Stimulated activated CD4-positive, alpha-beta T cell treated with anti-CD3 and anti-CD28 coated beads, Interleukin-12 subunit alpha, Interleukin-12 subunit beta, amount 100 ng/mL, for 4 hours (primary cell): ENCODE results near the gene CACNA2D3.

Experiments
- DNase-seq: peaks from one replicate; pipeline ENCODE4 v3.0.0-alpha.2; 2020

Gene CACNA2D3

DNA sequence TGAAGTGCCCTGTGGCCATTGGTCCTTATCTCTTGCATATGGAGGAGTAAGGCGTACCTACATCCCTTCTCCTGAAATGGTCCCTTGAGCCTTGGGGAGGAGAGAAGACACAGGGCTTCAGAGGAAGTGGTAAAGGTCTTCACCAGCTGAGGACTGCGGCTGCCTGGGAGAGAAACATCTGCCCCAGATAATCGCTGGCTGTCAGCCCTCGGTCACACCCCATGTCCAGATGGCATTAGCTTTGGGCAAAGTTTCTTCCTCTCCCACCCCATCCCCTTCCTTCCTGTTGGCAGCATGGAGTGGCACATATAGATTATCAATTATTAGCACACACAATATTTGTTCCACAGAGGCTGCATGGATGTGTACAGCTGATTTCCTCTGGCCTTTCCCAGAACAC is 743.9 kb downstream of the CACNA2D3 start:
- no peak for DNase-seq

DNA sequence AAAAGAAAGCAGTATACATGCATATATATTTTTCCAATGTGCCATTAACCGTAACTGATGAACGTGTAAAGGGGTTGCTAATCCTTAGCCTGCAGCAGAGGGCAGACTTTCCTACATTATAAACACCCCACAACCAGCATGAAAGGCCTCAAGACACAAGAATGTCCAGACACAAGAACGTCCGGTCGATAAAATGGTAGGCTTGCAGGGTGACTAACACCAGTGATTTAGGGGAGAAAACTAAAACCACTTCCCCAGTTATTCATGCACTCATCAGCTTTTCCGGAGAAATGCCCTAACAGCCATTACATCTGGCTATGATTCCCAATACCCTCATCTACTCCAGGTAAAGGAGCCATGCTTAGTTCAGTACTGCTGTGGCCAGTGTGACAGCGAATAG is 748.1 kb downstream of the CACNA2D3 start:
- DNase-seq = no peak

DNA sequence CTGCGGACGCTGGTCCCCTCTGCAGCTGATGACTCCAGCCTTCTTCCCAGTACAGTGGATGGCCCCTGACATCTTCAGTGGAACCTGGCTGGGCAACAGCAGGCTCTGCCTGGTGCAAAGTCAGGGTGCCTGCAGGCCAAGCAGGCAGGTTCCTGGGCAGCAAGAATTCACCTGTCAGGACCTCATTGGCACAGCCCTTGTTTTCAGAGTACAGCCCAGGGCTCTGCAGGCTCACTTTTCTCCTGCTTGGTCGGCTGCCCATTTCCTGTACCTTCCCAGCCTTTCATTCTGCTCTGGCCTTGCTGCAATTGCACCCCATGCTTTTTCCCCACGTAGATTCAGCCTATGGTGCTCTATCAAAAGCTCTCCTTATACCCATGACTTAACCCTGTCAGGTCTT is 749.5 kb downstream of the CACNA2D3 start:
- no peak for DNase-seq

DNA sequence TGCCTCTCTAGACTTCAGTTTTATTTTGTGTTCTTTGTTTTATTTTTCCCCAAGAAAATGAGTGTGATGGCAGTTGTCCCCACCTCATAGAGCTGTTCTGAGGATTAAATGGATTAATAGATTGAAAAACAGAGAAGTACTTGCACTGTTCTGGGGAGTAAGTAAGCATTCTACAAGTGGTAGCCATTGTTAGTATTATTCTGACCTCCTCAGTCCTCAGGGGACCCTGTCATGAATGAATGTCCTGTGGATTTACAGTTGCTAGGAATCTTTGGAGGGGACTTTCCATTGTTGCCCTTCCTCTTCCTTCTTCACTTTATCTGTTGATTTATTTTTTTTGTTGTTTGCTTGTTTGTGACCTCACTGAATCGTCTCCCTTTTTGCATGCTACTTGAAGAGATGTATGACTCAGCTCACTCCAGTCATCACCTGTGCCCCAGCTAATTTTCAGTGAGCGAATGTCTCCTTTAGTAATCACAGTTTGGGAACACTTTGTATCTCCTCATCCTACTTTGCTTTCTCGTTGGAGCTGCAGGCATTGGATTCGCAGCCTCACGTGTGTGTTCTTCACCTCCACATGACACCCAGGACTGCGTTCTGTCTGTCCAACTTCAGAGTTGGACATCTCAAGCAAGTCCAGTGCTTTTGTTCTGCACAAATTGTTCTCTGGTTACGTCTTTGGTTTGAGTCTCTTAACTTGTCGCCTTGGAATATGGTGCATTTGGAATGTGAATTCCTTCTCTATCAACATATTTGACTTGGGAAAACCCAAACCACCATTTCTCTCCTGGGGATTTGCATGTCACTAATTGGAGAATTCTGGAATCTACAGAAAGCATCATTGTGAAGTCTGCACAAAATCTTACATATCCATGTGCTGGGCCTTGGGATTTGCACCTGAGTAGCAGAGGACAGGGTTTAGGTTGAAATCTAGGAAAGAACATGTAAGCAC is 751.0 kb downstream of the CACNA2D3 start:
- no peak for DNase-seq

DNA sequence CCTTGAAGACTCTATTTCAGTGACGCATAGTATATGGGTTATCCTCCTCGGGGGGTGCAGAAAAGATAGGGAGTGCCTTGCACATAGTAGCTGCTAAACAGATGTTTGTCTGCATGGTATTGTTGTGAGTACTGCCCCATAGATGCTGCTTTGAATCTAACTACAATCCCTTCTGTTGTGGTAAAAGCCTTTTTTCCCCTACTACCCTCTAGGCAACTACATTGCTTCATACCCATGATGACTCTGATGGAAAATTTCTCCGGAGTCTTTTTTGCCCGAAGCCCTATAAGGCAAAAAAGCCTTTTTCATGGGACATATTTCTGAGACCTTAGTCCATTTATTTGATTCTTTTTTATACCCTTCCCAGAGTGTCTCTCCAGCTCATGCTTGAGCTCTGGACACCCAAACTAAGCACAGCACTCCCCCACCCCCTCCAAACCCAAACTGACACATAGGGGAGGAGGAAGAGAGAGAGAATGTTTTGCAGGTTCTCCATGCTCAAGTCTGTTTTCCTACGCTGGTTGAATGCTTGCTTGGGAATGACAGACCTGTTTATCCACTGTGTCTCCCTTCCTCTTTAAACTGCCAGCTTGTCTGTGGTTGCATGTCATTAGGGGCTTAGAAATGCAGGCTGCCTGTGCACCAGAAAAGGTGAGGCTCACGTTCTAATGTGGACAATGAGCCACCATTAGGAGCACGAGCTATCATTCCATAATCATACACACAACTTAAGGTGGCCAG is 752.6 kb downstream of the CACNA2D3 start:
- no peak for DNase-seq

DNA sequence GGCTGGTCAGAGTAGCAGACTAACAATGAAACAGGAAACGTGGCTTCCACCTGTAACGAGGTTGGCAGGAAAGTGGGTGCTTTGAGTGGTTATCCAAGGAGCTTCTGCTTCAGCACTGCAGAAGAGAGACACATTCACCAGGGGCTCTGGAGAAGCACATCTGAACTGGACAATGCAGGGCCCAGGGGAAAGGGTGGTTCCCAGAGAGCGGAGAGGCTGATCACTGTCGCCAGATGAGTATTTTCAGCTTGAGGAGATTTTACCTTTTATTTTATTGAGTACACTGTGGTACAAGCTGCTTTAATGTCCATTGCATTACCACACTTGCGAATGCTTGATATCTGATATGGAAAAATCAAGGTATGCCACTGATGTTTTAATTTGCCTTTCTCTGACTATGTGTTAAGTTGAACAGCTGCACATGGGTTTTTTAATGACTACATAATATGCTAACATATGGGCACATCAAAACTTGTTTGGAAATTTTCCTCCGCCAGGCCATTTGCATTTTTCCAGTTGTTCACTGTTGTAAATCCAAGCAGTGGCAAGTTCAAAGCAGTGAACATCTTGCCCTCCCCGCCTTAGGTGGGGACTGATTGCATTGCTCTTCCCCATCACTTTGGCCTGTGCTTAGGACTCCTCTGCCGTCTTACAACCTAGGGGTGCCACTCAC is 753.4 kb downstream of the CACNA2D3 start:
- DNase-seq = no peak

DNA sequence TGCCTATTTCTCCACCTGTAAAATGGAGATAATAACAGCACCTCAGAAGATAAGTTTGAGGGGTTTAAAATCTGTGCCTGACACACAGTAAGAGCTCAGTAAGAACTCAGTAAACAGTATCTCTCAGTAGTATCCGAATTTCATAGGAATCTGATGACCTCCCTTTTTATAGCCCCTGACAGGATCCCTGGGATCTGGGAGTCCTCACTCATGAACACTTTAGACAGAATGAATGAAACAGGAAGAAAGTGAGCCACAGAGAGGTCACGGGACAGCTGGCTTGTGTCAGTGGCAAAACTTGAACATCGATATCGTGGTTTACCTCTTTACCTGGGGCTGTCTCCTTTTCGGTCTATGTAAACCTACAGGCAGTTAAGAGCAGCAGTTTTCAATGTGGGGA is 754.3 kb downstream of the CACNA2D3 start:
- no peak for DNase-seq

DNA sequence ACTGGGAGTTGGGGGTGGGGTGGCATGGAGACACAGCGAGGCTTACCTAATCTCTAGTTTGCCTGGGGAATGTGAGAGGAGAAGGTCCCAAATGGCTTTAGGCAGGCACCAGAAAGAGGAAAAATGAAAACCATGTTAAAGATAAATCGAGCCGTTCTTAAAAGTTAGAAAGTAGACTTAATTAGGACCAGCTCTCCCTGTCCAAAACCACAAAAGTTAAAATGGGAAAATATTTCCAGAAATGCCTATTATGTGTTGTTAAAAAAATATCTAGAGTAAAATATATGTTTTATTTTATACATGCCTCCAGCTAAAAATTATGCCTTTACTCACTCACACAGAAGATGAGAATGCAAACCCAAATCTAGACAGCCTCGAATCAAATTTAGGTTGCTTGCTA is 755.4 kb downstream of the CACNA2D3 start:
- no peak for DNase-seq

DNA sequence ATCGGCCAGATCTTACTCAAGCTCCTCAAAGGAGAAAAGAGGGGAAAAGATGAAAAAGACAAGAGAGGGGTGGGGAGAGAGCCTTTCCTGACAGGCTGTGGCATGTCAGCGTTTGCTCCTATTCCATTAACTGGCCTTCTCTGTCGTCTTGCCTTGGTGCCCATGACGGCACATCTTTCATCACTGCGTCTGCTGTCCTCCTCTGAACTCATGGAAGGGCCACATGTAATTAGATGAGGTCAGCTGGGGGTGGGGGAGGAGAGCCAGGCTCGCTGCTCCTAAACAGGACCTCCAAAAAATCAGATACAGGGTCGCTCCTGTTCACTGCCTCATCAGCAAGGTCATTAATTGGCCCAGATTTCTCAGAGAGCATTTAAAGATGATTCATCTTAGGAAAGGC is 755.8 kb downstream of the CACNA2D3 start:
- no peak for DNase-seq

DNA sequence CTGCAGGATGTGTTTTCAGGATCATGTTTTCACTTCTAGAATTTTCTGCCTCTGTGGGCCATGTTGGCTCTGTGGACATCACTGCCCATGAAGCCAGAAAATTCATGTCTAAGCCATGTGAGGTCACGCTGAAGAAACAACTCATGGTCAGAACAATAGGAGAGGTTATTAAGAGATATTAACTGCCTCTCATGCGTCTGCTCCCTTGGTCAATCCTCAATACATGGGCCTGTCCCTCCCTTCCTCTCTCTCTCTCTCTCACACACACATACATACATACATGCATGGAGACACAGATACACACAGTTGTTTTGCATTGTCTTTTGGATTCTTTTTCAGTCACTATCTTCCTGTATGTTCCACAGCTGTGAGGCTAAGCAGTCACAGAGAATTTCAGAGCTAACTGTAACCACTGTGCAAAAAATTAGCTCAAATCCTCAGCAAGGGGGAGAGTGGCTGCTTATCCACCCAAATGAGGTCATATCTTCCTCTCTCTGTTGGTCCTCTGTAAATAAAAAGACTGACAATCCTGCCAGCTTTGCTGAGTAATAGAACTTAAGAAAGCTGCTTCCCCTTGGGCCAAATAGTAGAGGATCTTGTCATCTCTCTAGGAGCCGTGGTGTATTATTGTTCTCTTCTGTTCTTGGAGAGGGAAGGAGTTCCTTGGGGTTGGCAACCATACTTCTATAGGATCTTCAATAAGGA is 759.9 kb downstream of the CACNA2D3 start:
- no peak for DNase-seq

DNA sequence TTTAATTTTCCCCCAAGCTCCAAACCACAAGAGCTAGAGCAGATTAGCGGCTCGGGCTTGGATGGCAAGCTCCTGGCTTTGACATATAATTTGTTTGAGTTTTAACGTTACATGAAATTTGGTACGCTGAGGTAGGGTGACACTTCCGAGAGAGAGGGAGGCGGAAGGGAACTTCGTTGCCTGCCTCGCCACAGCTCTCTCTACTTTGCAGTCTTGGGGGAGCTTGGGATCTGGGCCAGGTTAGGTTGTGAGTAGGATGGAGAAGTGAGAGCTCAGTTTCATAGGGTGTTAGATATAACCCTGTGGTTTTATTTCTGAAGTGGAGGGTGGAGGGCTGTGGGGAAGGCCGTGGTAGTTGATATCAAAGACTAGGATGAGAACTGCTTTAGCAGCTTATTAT is 765.8 kb downstream of the CACNA2D3 start:
- DNase-seq = no peak

DNA sequence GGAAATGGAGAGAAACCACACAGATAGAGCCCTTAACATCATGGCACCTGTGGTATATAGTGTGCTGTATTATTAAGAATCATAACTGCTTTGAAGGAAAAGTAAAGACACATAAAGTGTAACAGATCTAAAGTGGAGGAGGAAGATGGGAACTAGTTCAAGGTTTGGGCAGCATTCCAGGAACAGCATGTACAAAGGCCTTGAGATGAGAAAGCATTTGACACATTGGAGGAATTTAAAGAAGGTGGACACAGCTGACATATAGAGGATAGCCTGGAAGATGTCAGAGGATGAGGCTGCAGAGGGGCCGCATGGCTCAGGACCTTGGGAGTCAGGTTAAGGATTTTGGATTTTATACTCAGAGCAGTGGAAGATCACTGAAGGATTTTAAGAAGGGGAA is 766.5 kb downstream of the CACNA2D3 start:
- DNase-seq = no peak

DNA sequence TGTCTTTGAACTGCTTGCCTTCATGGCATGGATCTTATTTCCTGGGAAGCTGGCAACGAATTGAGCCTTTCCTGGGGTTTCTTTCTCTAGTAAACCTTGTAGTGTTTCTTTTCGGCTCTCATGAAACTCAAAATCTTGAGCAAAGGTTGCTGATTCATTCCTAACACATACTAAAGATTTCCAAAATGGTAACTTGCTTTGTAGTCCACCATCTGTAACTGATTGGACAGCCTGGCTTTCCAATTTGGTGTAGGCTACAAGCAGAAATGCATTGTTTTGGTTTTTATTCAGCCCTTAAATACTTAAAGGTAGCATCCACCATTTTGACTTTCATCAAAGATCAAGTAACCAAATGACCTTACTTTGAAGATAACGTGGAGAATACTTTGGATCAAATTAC is 767.4 kb downstream of the CACNA2D3 start:
- DNase-seq = no peak

DNA sequence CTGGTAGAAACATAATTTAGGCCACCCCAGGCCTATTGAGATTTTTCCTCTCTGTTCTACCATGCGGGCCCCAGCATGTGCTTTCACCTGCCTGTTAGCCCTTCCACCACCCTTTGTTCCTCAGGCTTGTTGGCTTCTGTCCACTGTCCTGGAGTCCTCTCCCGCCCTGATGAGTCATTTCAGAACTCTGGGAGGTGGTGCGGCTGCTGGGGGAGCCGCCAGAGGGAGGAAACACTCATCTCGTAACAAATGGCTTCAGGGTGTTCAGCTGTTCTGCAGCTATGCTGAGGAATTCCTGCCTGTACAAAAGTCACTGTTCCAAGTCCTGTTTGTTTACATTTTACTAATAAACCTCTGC is 769.2 kb downstream of the CACNA2D3 start:
- no peak for DNase-seq

DNA sequence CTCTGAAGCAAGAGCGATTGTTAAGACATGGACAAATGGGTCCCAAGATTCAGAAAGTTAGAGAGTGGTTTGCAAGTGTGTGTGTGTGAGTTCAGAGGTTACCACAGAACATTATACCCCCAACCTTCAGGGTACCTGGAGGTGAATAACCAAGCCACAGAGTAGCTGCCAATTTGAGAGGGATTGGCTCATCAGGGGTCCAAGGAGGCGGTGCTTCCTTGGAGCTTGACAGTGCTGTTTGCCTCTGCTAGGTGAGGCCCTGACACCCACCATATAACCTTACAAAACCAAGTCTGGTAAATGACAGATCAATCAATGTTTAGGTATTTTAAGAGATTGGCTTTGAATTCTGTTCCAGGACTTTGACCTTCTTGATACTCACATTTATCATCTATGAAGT is 769.8 kb downstream of the CACNA2D3 start:
- DNase-seq = no peak

DNA sequence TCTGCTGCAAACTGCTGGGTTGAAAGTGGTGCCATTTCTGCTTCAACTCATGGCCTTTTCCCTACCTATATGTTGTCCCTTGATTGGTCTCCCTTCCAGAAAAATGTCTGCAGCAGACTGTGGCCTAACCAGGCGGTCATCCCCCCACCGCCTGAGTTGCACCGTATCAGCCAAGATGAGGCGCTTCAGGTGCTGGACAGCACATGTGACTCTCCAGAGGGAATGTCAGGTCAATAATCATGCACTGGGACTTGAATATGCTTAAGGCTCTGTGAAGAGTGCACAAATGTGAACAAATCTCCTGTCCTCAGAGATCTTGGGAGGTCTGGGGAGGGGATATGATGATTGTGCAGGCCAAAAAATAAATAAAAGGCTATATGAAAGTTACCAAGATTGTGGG is 773.3 kb downstream of the CACNA2D3 start:
- no peak for DNase-seq

DNA sequence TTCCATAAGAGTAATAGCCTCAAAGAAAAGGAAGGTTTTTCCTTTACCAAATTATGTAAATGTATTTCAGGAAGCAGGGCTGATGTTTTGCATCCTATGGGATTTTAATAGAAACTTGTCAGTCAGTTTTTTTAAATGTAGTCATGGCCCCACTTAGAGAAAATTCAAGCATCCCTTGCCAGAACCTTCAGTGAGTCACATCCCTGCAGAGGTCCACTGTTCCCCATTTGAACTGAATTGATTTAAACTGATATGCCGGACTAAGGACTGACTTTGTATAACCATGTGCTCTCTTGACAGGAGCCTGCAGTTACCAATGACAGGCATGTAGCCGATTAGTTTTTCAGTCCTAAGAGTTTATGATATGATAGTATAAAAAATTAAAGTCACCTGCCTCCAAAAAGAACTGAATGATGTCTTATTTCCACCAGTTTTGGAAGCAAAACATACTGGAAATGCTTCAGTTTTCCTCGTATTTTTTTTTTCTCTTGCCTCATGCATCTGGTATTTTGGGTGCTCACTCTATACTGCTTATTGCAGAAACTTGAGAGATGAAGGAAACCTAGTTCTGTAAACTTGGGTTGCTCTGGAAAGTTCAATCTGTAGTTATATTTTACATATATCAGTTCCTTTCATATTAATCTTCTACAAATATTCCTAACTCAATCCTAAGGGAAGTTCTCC is 774.8 kb downstream of the CACNA2D3 start:
- no peak for DNase-seq

DNA sequence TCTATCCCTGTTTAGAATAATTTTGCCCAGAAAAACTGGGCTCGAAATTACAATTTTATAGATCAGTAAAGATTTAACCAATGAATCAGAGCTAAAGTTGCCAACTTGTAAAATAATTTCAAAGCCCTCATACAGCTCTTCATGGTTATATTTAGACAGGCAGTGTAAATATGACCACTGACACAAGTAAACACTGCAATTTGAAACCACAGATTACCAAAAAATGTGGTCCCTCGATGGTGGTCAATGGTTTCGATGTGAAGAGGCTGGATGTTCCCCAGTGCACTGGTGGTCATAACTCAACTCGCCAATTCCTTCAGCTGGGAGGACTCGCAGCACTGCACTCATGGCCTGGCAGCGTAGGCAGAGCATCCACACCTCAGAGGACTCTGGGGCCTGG is 776.9 kb downstream of the CACNA2D3 start:
- DNase-seq = no peak

DNA sequence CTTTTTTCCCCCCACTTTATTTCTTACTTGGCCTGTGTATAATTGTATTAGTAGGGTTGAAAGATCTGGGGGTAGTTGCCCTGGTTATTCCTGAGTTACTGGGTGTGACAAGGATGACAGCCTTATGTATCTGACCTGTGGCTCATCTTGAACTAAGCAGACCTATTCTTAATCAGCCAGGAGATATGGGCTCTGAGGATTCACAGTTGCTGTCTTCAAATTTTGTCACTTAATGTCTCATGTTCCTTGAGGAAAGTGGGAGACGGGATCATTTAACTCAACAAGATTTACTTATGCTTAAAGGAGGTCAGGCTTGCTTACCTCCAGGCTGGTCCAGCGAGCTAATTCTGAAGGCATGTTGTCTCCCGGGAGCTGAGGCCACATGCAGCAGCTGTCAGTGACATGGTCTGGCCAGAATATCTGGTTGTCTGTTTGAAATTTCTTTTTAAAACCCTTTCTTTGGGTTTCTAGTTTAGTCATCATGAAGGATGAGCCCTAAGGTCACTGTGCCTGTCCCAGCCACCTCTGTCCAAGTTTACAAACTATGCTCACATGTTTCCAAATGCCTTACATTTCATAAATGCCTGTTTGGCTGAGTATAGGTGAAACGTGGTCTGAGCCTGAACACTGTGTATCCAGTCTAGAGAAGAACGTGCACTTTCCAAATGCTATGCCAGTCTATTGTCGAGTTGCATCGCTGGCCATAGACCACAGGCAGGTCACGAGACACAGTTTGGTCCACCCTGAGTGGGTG is 778.7 kb downstream of the CACNA2D3 start:
- no peak for DNase-seq

DNA sequence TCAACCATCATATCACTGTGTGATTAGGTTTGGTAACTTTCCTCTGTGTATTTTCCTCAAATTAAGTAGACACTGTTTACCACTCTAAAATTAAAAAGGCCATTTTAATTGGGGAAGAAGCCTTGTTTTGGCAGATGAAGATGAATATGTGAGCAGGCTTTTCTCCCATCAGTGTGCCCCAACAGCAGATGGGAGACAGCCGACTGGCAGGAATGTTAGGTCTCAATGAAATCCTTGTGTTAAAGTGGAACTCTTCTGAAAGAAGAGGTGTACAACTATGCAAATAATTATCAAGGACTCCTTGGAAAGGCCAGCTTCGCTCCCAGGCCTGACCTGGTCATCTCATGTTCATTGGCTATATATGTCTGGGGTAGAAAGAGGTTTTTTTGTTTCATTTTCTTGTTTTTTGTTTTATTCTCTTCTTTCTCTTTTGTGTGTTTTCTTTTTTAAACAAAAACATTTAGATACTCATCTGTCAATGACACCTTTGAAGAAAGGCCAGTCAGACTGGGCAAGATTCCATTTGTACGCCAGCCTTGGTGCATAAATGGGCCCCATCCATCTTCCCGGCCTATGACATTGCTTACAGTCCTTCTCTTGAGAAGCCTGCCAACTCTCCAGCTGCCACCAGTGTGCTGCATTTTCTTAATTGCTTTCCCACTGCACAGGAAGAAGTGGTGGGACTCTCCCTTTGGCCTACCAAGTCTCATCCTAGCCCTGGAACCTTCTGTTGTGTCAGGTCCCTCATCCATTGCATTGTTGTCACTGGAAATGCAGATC is 779.7 kb downstream of the CACNA2D3 start:
- no peak for DNase-seq
